KMS-11 (cell line): ENCODE results near the gene CYTH4.

Source experiments
- H2AFZ ChIP-seq: fragments of 200-600 bp; sonication (generic); 2 replicates; pipeline ENCODE4 v1.6.1; 2016; ENCODE audit warnings: antibody characterized with exemption, mixed run types, low read depth
- H3K27ac ChIP-seq: fragments of 200-600 bp; sonication (generic); 2 replicates; pipeline ENCODE4 v1.6.1; 2016; ENCODE audit warnings: mild to moderate bottlenecking, mixed run types
- H3K27me3 ChIP-seq: fragments of 200-600 bp; sonication (generic); 2 replicates; pipeline ENCODE4 v1.6.1; 2017; ENCODE audit warnings: mild to moderate bottlenecking, low read depth, mixed run types, moderate library complexity; ENCODE audit not compliant: insufficient read depth
- H3K36me3 ChIP-seq: fragments of 200-600 bp; sonication (generic); 2 replicates; pipeline ENCODE4 v1.6.1; 2017; ENCODE audit warnings: mild to moderate bottlenecking, mixed run types; ENCODE audit not compliant: insufficient read depth
- H3K4me1 ChIP-seq: fragments of 200-600 bp; sonication (generic); 2 replicates; pipeline ENCODE4 v1.6.1; 2016; ENCODE audit warnings: mild to moderate bottlenecking, low read depth, mixed run types; ENCODE audit not compliant: poor library complexity, severe bottlenecking
- H3K4me2 ChIP-seq: fragments of 200-600 bp; sonication (generic); 2 replicates; pipeline ENCODE4 v1.7.0; 2016; ENCODE audit warnings: mild to moderate bottlenecking, mixed run types
- H3K4me3 ChIP-seq: fragments of 200-600 bp; sonication (generic); IDR thresholded peaks from 2 replicates; pipeline ENCODE4 v1.6.1; 2017; ENCODE audit warnings: low read depth, low read length, mixed read lengths; ENCODE audit not compliant: insufficient read depth
- H3K79me2 ChIP-seq: fragments of 200-600 bp; sonication (generic); 2 replicates; pipeline ENCODE4 v1.6.1; 2016; ENCODE audit warnings: low read depth, mixed run types; ENCODE audit not compliant: insufficient read depth
- H3K9ac ChIP-seq: fragments of 200-600 bp; sonication (generic); 2 replicates; pipeline ENCODE4 v1.6.1; 2016; ENCODE audit warnings: mild to moderate bottlenecking, mixed run types
- H4K20me1 ChIP-seq: fragments of 200-600 bp; sonication (generic); 2 replicates; pipeline ENCODE4 v1.6.1; 2016; ENCODE audit warnings: mild to moderate bottlenecking, mixed run types; ENCODE audit not compliant: insufficient read depth
- TF ChIP-seq, protein P1 (sequence below): fragments of 200-600 bp; sonication (generic); conservative IDR thresholded peaks from 2 replicates; pipeline ENCODE4 v1.6.1; 2017; ENCODE audit warnings: low read depth, mild to moderate bottlenecking, antibody characterized with exemption, low read length, moderate library complexity, mixed read lengths

The CYTH4 gene

DNA sequence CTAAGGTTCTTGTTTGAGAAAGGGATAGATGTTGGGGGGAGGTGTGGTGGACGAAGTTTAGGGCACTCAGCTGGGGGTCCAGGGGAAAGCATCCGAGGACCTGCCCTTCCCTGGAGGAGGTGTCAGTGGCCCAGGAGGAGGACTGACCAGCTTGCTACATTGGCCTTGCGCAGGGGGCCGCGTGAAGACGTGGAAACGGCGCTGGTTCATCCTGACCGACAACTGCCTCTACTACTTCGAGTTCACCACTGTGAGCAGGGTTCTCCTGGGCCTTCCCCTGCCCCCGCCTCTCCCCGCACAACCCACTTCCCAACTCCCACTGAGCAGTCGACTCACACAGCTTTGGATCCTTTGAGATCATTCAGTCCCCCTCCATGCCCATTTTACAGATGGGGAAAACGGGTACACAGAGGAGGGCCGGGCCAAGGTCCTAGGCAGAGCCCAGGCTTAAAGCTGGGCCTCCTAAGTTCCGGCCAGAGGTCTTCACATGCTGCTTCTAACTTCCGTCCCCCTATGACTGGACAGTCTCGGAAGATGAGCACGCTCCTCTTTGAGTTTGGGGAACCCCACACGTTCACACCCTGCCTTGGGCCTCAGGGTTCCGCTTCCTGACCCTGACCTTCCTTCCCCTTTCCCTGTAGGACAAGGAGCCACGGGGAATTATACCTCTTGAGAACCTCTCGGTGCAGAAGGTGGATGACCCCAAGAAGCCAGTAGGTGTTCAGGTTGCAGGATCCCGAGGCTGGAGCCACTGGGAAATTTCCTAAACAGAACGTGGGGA is 28.7 kb downstream of the CYTH4 start:
- Histone ChIP-seq H3K4me3 (no peak overlapping the region), H3K27ac (no peak overlapping the region), H2AFZ (no peak overlapping the region), H3K4me1 (peaks cover 32% of the 10 kb centered on the region), H4K20me1 (no peaks in the 10 kb centered on the region), H3K4me2 (no peak overlapping the region), H3K79me2 (no peaks in the 10 kb centered on the region), H3K9ac (no peak overlapping the region), H3K36me3 (no peaks in the 10 kb centered on the region), H3K27me3 (peaks cover 14% of the 10 kb centered on the region; the same call in 1 of the 2 replicates)
- TF ChIP-seq, protein P1, sequence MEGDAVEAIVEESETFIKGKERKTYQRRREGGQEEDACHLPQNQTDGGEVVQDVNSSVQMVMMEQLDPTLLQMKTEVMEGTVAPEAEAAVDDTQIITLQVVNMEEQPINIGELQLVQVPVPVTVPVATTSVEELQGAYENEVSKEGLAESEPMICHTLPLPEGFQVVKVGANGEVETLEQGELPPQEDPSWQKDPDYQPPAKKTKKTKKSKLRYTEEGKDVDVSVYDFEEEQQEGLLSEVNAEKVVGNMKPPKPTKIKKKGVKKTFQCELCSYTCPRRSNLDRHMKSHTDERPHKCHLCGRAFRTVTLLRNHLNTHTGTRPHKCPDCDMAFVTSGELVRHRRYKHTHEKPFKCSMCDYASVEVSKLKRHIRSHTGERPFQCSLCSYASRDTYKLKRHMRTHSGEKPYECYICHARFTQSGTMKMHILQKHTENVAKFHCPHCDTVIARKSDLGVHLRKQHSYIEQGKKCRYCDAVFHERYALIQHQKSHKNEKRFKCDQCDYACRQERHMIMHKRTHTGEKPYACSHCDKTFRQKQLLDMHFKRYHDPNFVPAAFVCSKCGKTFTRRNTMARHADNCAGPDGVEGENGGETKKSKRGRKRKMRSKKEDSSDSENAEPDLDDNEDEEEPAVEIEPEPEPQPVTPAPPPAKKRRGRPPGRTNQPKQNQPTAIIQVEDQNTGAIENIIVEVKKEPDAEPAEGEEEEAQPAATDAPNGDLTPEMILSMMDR = no peak

DNA sequence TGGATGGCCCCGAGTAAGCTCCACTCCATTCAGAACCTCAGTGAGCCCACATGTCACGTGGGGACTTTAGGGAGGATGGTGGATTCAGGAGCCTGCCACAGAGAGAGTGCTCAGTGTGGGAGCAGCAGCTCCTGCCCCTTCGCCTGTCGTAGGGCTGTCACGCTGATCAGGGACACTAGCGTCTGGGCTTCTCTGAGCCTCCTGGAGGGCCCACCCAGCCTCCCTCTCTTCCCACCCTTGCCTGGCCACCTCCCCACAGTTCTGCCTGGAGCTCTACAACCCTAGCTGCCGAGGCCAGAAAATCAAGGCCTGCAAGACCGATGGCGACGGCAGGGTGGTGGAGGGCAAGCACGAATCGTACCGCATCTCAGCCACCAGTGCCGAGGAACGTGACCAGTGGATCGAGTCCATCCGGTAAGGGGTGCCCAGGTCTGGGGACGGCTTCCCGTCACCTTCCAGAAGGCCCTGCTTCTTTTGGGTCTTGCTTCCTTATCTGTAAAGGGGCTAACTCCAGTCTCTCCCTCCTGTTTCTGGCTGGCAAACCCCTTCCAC is 29.5 kb downstream of the CYTH4 start:
- no peak overlapping the region for H3K4me3 ChIP-seq
- H3K27ac ChIP-seq = no peak overlapping the region
- H3K27me3 ChIP-seq = peaks cover 19% of the 10 kb centered on the region; the same call in 1 of the 2 replicates
- H3K36me3 ChIP-seq = no peaks in the 10 kb centered on the region
- H3K4me1 ChIP-seq = peaks cover 25% of the 10 kb centered on the region
- no peak overlapping the region for H3K4me2 ChIP-seq
- H4K20me1 ChIP-seq = no peaks in the 10 kb centered on the region
- no peak overlapping the region for H3K9ac ChIP-seq
- no peaks in the 10 kb centered on the region for H3K79me2 ChIP-seq
- TF ChIP-seq, protein P1 = no peak
- no peak overlapping the region for H2AFZ ChIP-seq

DNA sequence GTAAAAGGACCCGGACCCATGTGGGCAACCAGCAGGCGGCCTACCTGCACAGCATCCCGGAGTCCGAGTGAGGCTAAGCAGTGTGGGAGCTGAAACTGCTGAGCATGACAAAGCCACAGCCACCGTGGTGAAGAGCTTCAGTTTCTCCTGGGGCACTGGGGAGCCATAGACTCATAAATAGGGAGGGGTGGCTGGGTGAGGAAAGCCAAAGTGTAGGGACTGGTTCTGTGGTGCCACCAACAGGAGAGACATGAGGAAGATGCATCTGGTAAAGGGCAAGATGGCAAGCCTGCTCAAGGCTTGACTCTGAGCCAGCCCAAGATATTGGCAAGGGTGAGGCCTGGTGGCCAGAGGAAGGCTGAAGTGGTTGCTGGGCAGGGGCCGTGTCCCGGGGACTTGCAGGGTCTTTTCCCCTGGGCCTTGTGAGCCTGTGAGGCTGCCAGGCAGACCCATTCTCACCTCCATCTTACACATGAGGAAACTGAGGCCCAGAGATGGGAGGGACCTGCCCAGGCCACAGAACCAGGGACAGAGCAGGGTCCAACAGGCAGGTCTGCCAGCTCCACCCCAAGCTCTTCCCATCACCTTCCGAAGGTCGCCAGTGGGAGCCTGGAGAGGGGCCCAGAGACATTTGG is 30.4 kb downstream of the CYTH4 start:
- TF ChIP-seq, protein P1 = no peak
- H2AFZ ChIP-seq = no peak overlapping the region
- H3K4me3 ChIP-seq = no peak overlapping the region
- H3K36me3 ChIP-seq = no peaks in the 10 kb centered on the region
- H4K20me1 ChIP-seq = no peaks in the 10 kb centered on the region
- H3K27me3 ChIP-seq = peaks cover 20% of the 10 kb centered on the region; the same call in 1 of the 2 replicates
- no peak overlapping the region for H3K27ac ChIP-seq
- no peak overlapping the region for H3K4me2 ChIP-seq
- H3K9ac ChIP-seq = no peak overlapping the region
- peaks cover 17% of the 10 kb centered on the region for H3K4me1 ChIP-seq
- no peaks in the 10 kb centered on the region for H3K79me2 ChIP-seq

DNA sequence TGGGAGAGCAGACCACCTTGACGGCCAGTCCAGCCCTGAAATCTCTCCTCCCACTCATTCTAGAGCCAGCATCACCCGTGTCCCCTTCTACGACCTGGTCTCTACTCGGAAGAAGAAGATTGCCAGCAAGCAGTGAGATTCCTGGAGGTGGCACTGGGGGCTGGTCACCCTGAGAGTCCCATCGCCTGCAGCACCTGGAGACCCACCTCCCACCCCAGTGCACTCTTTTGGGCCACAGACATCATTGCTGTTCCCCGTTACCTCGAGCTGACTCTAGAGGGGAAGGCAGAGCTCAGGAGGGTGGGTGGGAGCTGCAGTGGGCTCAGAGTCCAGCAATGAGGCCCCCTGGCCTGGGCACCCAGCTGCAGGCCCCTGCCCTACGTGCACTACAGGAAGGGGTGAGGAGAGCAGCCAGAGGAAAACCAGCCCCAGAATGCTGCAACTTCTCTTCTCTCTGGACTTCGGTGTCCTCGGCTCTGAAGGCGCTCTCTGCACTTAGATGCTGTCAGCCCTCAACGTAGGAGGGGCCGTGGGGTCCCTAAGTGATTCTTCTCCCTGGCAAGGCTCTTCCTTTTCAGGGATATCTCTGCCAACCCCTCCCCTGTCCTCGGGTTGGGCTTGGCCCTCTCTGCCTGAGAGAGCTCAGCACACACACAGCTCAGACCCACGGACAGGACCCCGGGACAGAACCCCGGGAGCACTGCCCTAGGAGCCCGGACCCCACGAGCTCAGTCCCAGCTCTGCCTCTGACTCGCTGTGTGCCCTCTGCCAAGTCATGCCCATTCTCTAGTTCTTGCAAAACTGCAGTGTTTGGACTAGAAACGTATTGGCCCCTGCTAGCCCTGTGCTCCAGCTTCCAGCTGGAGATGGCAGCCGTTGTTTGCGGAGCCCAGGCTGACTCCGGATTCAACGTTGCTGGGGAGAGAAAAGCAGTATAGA is 31.3 kb downstream of the CYTH4 start:
- H3K36me3 ChIP-seq = no peaks in the 10 kb centered on the region
- TF ChIP-seq, protein P1 = no peak
- H4K20me1 ChIP-seq = no peaks in the 10 kb centered on the region
- H3K79me2 ChIP-seq = no peaks in the 10 kb centered on the region
- H3K4me3 ChIP-seq = no peak overlapping the region
- no peak overlapping the region for H3K27ac ChIP-seq
- no peak overlapping the region for H3K4me2 ChIP-seq
- peaks cover 9% of the 10 kb centered on the region for H3K4me1 ChIP-seq
- H3K27me3 ChIP-seq = peaks cover 23% of the 10 kb centered on the region; the same call in 1 of the 2 replicates
- H3K9ac ChIP-seq = no peak overlapping the region
- no peak overlapping the region for H2AFZ ChIP-seq
